ENCODE data around the gene STMN3.

The STMN3 gene

GRCh38 chr20:63627129-63627750 lies 26.0 kb downstream of the STMN3 start (continued):
- TF ChIP-seq INSM2 (tag by site-specific recombination; IDR thresholded peaks at IDR 0.05): no peak
- TF ChIP-seq ZNF335 (tag by site-specific recombination; conservative IDR thresholded peaks at IDR 0.05): peak; percentile 73
- peak; percentile 46; the same call in 1 of the 2 replicates for TF ChIP-seq CTCF (tag by site-specific recombination; IDR thresholded peaks at IDR 0.05)
- no peak for TF ChIP-seq ZNF776 (tag by site-specific recombination; IDR thresholded peaks at IDR 0.05; ENCODE audit: borderline replicate concordance)
- no peak for TF ChIP-seq ZNF350 (tag by site-specific recombination; IDR thresholded peaks at IDR 0.05)
- peak; percentile 66 for TF ChIP-seq ZNF18 (tag by site-specific recombination; IDR thresholded peaks at IDR 0.05)
- no peak for TF ChIP-seq ZNF16 (tag by site-specific recombination; IDR thresholded peaks at IDR 0.05; ENCODE audit: low read depth)
- TF ChIP-seq SP2 (tag by site-specific recombination; IDR thresholded peaks at IDR 0.05): peak; percentile 53
- TF ChIP-seq PRDM6 (tag by site-specific recombination; IDR thresholded peaks at IDR 0.05): no peak
- TF ChIP-seq ZNF629 (tag by site-specific recombination; IDR thresholded peaks at IDR 0.05): 0 out of 2 replicates have a peak, but pooled peaks have one; percentile 38
- TF ChIP-seq KLF7 (tag by site-specific recombination; IDR thresholded peaks at IDR 0.05; ENCODE audit: borderline replicate concordance): peak; percentile 57; the same call in 1 of the 2 replicates
- no peak for TF ChIP-seq ZNF837 (tag by site-specific recombination; IDR thresholded peaks at IDR 0.05)
- no peak for TF ChIP-seq TCF7L2 (IDR thresholded peaks at IDR 0.05; ENCODE audit: borderline replicate concordance, low read depth, low read length)
- TF ChIP-seq YY1 (tag by site-specific recombination; IDR thresholded peaks at IDR 0.05): 0 out of 2 replicates have a peak, but pooled peaks have one; percentile 14
- TF ChIP-seq ZNF24 (tag by site-specific recombination; IDR thresholded peaks at IDR 0.05): no peak
- 0 out of 2 replicates have a peak, but pooled peaks have one; percentile 25 for TF ChIP-seq ZFP69B (tag by site-specific recombination; IDR thresholded peaks at IDR 0.05)
- no peak for TF ChIP-seq ZNF394 (tag by site-specific recombination; IDR thresholded peaks at IDR 0.05; ENCODE audit: borderline replicate concordance)
- TF ChIP-seq ZNF157 (tag by site-specific recombination; IDR thresholded peaks at IDR 0.05): no peak
- no peak for TF ChIP-seq ZNF239 (tag by site-specific recombination; IDR thresholded peaks at IDR 0.05)
- TF ChIP-seq SP7 (tag by site-specific recombination; IDR thresholded peaks at IDR 0.05): peak; percentile 39; the same call in 1 of the 2 replicates
- no peak for TF ChIP-seq SETDB1 (IDR thresholded peaks at IDR 0.05; ENCODE audit: insufficient read length, low read length)
- no peak for TF ChIP-seq ZSCAN4 (tag by site-specific recombination; IDR thresholded peaks at IDR 0.05)
- TF ChIP-seq REST (tag by site-specific recombination; IDR thresholded peaks at IDR 0.05): no peak
- no peak for TF ChIP-seq ZNF555 (tag by site-specific recombination; conservative IDR thresholded peaks at IDR 0.05)
- no peak for TF ChIP-seq ZNF623 (tag by site-specific recombination; IDR thresholded peaks at IDR 0.05)
- no peak for TF ChIP-seq ZNF785 (tag by site-specific recombination; IDR thresholded peaks at IDR 0.05)

All from HEK293 (cell line).